Esophagus muscularis mucosa (tissue), 4 donors: ENCODE data around the gene C1GALT1. TPM values are rescaled to one million over a fixed set of nuclear protein-coding genes. Genes with fewer than 3 reads are reported as not detected.

Experiments used
- DNase-seq: peaks from one replicate; pipeline ENCODE4 v3.0.0-alpha.2; 2017; ENCODE audit errors: extremely low spot score
- H3K27ac ChIP-seq, 4 donors: fragments of 200-600 bp; sonication (generic); replicated peaks in 1 of 4; 1 replicate in 3 of 4; 2 replicates in 1 of 4; pipeline ENCODE4 v1.5.1; 2016 to 2019; ENCODE audit warnings: mild to moderate bottlenecking in 1 of 4
- H3K27me3 ChIP-seq, 4 donors: fragments of 200-600 bp; sonication (generic); one replicate each; pipeline versions ENCODE4 v1.5.1 to v1.6.0; 2016 to 2019
- H3K36me3 ChIP-seq, 4 donors: fragments of 200-600 bp; sonication (generic); one replicate each; pipeline ENCODE4 v1.5.1; 2016 to 2019
- H3K4me1 ChIP-seq, 4 donors: fragments of 200-600 bp; sonication (generic); one replicate each; pipeline ENCODE4 v1.5.1; 2016 to 2019
- H3K4me3 ChIP-seq, 4 donors: fragments of 200-600 bp; sonication (generic); 1 replicate in 2 of 4; 2 replicates in 2 of 4; pipeline ENCODE4 v1.5.1; 2016 to 2019; ENCODE audit warnings: mild to moderate bottlenecking in 4 of 4, moderate library complexity in 1 of 4
- H3K9me3 ChIP-seq, 4 donors: fragments of 200-600 bp; sonication (generic); 1 replicate in 3 of 4; 2 replicates in 1 of 4; pipeline ENCODE4 v1.5.1; 2016 to 2019
- EP300 ChIP-seq: sonication (generic); formaldehyde crosslinking; IDR thresholded peaks from one replicate; pipeline ENCODE4 v1.6.1; 2017; ENCODE audit warnings: antibody characterized with exemption
- POLR2A ChIP-seq: fragments of 450-650 bp; IDR thresholded peaks from one replicate; pipeline ENCODE4 v1.6.1; 2017; ENCODE audit warnings: antibody characterized with exemption, moderate library complexity, mild to moderate bottlenecking, low read depth
- POLR2AphosphoS5 ChIP-seq, 2 donors: sonication (generic); formaldehyde crosslinking; IDR thresholded peaks; one replicate each; pipeline ENCODE4 v1.6.1; 2017; ENCODE audit warnings: antibody characterized with exemption in 2 of 2
- WGBS: methylation state at CpG from one replicate; pipeline ENCODE4 v1.1.5; 2018; 5-methylcytosine and 5-hydroxymethylcytosine counted together
- intact Hi-C: fragments of 100-400 bp; cut with DNase I; formaldehyde crosslinking; loops from one replicate; pipeline ENCODE4 v1.15.1; 2023
- total RNA-seq, 4 donors: library from RNA; depleted of rRNA; stranded (reverse); fragments of >200 nt; gene quantifications; one replicate each; pipeline versions ENCODE4 v1.1.0 to v1.2.1, GENCODE V29; 2016
- TF ChIP-seq, protein P1 (sequence below), 3 experiments: fragments of 200-600 bp in 2 of 3; fragments of 450-650 bp in 1 of 3; sonication (generic) in 2 of 3; IDR thresholded peaks; one replicate each; pipeline ENCODE4 v1.5.1; 2017 to 2019; ENCODE audit warnings: antibody characterized with exemption in 3 of 3, mild to moderate bottlenecking in 2 of 3, moderate library complexity in 1 of 3

C1GALT1 gene
- total RNA-seq, 4 donors from 2014 or later, result 6.7 to 13.8 (median 11.4) TPM

DNA sequence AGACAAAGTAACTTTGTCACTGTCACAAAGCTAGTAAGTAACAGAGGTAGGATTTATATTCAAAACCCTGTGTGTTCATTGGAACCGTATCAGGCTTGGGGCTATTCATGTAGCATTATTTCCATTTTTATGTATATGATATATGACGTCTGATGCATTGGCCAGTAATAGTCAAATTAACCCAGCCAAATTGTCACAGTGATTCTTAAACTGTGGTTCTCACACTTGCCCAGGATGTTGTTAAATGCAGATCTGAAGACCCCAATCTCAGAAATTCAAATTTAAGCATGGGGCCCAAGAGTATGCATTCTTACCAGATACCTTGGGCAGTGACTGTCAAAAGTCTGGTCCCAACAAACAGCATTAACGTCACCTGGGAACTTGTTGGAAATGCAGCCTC, 63.9 kb downstream of the C1GALT1 start:
- DNase-seq, result no peak
- Histone ChIP-seq H3K27ac (no peak overlapping the region), H3K9me3 (no peaks in the 10 kb centered on the region), H3K4me1 (peaks cover 0 to 14% (median 0%) of the 10 kb centered on the region in 4 donors), H3K36me3 (peaks cover 0 to 8% (median 0%) of the 10 kb centered on the region in 4 donors), H3K27me3 (no peaks in the 10 kb centered on the region), H3K4me3 (no peak overlapping the region)
- intact Hi-C loops, result no loop called here
- 94% methylated on average over 3 of the region's 3 CpGs for WGBS
- no peak for TF ChIP-seq EP300
- TF ChIP-seq, protein P1, sequence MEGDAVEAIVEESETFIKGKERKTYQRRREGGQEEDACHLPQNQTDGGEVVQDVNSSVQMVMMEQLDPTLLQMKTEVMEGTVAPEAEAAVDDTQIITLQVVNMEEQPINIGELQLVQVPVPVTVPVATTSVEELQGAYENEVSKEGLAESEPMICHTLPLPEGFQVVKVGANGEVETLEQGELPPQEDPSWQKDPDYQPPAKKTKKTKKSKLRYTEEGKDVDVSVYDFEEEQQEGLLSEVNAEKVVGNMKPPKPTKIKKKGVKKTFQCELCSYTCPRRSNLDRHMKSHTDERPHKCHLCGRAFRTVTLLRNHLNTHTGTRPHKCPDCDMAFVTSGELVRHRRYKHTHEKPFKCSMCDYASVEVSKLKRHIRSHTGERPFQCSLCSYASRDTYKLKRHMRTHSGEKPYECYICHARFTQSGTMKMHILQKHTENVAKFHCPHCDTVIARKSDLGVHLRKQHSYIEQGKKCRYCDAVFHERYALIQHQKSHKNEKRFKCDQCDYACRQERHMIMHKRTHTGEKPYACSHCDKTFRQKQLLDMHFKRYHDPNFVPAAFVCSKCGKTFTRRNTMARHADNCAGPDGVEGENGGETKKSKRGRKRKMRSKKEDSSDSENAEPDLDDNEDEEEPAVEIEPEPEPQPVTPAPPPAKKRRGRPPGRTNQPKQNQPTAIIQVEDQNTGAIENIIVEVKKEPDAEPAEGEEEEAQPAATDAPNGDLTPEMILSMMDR (IDR thresholded peaks at IDR 0.05), result no peak
- TF ChIP-seq POLR2AphosphoS5 (IDR thresholded peaks at IDR 0.05), result no peak
- no peak for TF ChIP-seq POLR2A

DNA sequence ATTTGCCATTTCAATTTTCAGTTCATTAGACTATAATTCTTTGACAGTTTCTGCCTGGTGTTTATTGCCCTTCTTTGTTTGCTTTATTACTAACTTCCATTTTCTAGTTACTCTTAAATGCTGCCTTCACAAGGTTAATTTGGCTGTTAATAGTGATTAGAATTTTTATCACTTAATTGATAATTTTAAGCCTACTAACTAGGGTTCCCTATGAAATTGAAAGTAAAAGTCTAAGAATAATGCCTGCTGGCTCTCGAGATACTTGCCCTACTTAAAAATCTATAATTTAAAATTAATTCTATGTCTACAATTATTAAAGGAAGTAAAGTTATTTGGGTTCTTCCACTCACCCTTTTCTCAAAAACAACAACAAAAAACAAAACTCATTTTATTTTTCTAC, 65.3 kb downstream of the C1GALT1 start:
- peaks cover 0 to 8% (median 0%) of the 10 kb centered on the region in 4 donors for H3K36me3 ChIP-seq
- TF ChIP-seq, protein P1 (IDR thresholded peaks at IDR 0.05), result no peak
- TF ChIP-seq POLR2A (no peak), EP300 (no peak), POLR2AphosphoS5 (IDR thresholded peaks at IDR 0.05) (no peak)
- WGBS, result 82% methylated on average over 1 of the region's 1 CpG
- H3K4me1 ChIP-seq, result peaks cover 0 to 14% (median 0%) of the 10 kb centered on the region in 4 donors
- no peaks in the 10 kb centered on the region for H3K9me3 ChIP-seq
- no peak for DNase-seq
- intact Hi-C loops, result no loop called here
- no peak overlapping the region for H3K27ac ChIP-seq
- no peaks in the 10 kb centered on the region for H3K27me3 ChIP-seq
- no peak overlapping the region for H3K4me3 ChIP-seq

DNA sequence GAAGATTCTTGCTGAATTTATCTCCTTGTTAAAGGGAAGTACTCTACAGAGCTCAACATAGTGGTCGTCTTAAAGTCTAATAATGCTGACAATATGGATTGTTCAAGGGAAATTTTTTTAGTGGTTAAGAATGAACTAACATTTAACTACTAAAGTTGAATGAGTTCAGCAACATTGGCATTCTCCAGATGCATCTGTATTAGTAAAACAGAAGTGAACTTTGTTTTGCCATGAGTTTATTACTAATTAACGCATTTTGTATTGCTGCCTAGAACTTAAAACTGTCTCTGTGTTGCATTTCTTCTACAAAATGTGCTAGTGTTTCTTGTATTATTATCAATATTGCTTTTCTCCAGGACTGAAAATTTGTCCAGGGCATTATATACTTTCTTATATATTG, 67.5 kb downstream of the C1GALT1 start:
- Histone ChIP-seq H3K27ac (no peak overlapping the region), H3K36me3 (no peaks in the 10 kb centered on the region), H3K9me3 (no peaks in the 10 kb centered on the region), H3K4me3 (no peak overlapping the region), H3K27me3 (no peaks in the 10 kb centered on the region), H3K4me1 (peaks cover 0 to 9% (median 0%) of the 10 kb centered on the region in 4 donors)
- intact Hi-C loops, result no loop called here
- TF ChIP-seq POLR2A (no peak), EP300 (no peak)
- no peak for DNase-seq
- 90% methylated on average over 2 of the region's 2 CpGs for WGBS

DNA sequence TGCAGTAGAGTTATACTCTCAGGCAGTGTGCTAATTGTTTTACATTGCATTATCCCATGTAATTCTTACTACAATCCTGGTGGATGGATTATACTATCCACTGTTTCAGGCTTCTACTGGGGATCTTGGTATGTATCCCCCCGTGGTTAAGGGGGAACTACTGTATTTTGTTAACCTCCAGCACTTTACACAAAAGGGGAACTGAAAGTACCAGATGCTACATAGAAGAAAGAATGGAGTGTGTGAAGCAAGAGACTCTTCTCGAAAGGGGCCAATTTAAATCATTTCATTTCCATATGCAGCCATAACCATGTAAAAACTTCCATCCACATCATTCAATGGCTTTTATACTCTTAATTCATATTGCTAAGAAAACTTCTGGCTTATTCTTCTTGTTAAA, 69.4 kb downstream of the C1GALT1 start:
- Histone ChIP-seq H3K27me3 (no peaks in the 10 kb centered on the region), H3K4me3 (no peak overlapping the region), H3K27ac (no peak overlapping the region), H3K4me1 (peaks cover 0 to 2% (median under 1%) of the 10 kb centered on the region in 4 donors), H3K9me3 (no peaks in the 10 kb centered on the region), H3K36me3 (no peaks in the 10 kb centered on the region)
- intact Hi-C loops, result no loop called here
- TF ChIP-seq, protein P1 (IDR thresholded peaks at IDR 0.05), result no peak
- TF ChIP-seq POLR2A, result no peak
- TF ChIP-seq EP300, result no peak
- TF ChIP-seq POLR2AphosphoS5 (IDR thresholded peaks at IDR 0.05), result no peak
- no peak for DNase-seq
- 79% methylated on average over 2 of the region's 2 CpGs for WGBS

DNA sequence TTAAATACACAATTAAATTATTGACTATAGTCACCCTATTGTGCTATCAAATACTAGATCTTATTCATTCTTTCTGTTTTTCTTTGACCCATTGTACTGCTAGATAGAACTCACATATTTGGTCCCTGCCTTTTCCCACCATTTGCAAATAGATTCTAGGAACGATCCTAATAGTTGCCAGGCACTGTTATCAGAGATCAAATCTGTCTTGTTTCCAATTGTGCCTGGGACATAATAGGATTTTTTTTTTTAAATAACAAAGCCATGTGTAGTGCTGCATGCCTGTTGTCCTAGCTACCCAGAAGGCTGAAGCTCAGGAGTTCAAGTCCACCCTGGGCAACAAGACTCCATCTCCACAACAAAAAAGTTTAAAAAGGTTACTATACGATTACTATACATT, 72.0 kb downstream of the C1GALT1 start:
- 93% methylated on average over 2 of the region's 2 CpGs for WGBS
- no peaks in the 10 kb centered on the region for H3K36me3 ChIP-seq
- H3K27ac ChIP-seq, result no peak overlapping the region
- peak; percentile 10 for DNase-seq
- no peaks in the 10 kb centered on the region for H3K9me3 ChIP-seq
- TF ChIP-seq, protein P1 (IDR thresholded peaks at IDR 0.05), result no peak
- no peak for TF ChIP-seq POLR2AphosphoS5 (IDR thresholded peaks at IDR 0.05)
- no peak for TF ChIP-seq POLR2A
- TF ChIP-seq EP300, result no peak
- H3K27me3 ChIP-seq, result no peaks in the 10 kb centered on the region
- H3K4me1 ChIP-seq, result peaks cover 0 to 6% (median 3%) of the 10 kb centered on the region in 4 donors
- no peak overlapping the region for H3K4me3 ChIP-seq
- intact Hi-C loops, result no loop called here
